ENCODE results near the gene CACNA1H.

The CACNA1H gene

GRCh38 chr16:1152651-1153259, at the start of gene CACNA1H:
CACNA1H (plus strand) TSS chr16:1153106; CDS start chr16:1153738, 632 bp downstream.
- DNase-seq: peak in 13 of 58 donors; percentile 3 to 63 (median 19)

- no peak for DNase-seq
These were observed 49.3 kb upstream of the CACNA1H start for GRCh38 chr16:1103636-1103980.

GRCh38 chr16:1105888-1106620, 46.9 kb upstream of the CACNA1H start:
- DNase-seq: peak in 56 of 58 donors; percentile 3 to 81 (median 54)

- no peak for DNase-seq
These were observed 46.2 kb upstream of the CACNA1H start for GRCh38 chr16:1106659-1107058.

GRCh38 chr16:1107141-1107540, 45.8 kb upstream of the CACNA1H start:
- DNase-seq: no peak

GRCh38 chr16:1107731-1108130, 45.2 kb upstream of the CACNA1H start:
- no peak for DNase-seq

GRCh38 chr16:1108299-1109252, 44.3 kb upstream of the CACNA1H start:
- DNase-seq: peak in 42 of 58 donors; percentile 7 to 77 (median 30)

GRCh38 chr16:1109648-1110047, 43.3 kb upstream of the CACNA1H start:
- DNase-seq: no peak

- no peak for DNase-seq
These were observed 40.3 kb upstream of the CACNA1H start for GRCh38 chr16:1112506-1113184.

- DNase-seq: no peak
These were observed 39.4 kb upstream of the CACNA1H start for GRCh38 chr16:1113489-1113888.

GRCh38 chr16:1113889-1114526, 38.9 kb upstream of the CACNA1H start:
- DNase-seq: peak in 1 of 58 donors; percentile 21

- no peak for DNase-seq
These were observed 36.2 kb upstream of the CACNA1H start for GRCh38 chr16:1116693-1117077.

GRCh38 chr16:1117176-1117900, 35.6 kb upstream of the CACNA1H start:
- no peak for DNase-seq

GRCh38 chr16:1117926-1118325, 35.0 kb upstream of the CACNA1H start:
- no peak for DNase-seq

GRCh38 chr16:1119129-1119528, 33.8 kb upstream of the CACNA1H start:
- no peak for DNase-seq

- DNase-seq: no peak
These were observed 32.9 kb upstream of the CACNA1H start for GRCh38 chr16:1119766-1120576.

GRCh38 chr16:1120577-1120941, 32.3 kb upstream of the CACNA1H start:
- DNase-seq: no peak

GRCh38 chr16:1121009-1121408, 31.9 kb upstream of the CACNA1H start:
- DNase-seq: no peak

Data from anterior cingulate cortex (tissue), 58 donors.